ENCODE results near the gene BORCS6. TPM values are rescaled to one million over a fixed set of nuclear protein-coding genes. Genes with fewer than 3 reads are reported as not detected.

The BORCS6 gene
- total and polyA plus RNA-seq, 2 of the 13 experiments (the other 11 are each of a cell fraction or from before 2014, with no cell fraction given) = 2.0 to 5.1 TPM

DNA sequence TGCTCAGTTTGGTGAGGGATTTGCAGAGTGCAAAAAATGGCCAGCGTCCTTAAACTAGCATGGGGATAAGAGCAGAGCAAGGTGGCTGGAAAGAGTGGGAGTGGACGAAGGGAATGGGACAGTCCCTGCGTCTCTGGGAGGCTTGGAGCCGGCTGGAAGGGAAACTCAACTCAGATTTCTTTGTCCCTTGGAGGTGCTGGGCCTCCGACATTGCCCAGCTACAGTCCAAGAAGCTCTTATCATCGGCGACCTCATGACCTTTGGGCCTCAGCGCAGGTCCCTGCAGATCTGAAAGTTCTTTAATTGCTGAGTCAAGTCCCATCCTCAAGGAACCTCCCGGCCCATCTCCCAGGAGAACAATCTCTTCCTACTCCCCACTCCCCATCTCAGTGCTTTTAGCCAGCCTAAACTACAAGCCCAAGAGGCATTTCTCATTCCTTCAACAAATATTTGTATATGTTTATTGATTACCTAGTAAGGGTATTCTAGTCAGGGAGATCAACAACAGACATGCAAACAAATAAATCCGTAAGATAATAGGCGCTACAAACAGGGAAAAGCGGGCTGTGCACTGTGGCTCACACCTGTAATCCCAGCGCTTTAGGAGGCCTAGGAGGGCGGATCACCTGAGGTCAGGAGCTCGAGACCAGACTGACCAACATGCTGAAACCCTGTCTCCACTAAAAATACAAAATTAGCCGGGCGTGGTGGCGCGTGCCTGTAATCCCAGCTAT lies 12.8 kb downstream of the BORCS6 start (continued):
- TF ChIP-seq U2AF1 (optimal IDR thresholded peaks at IDR 0.05; ENCODE audit: low read depth, low read length) (no peak), ZNF33B (CRISPR knock-in tag; IDR thresholded peaks at IDR 0.05) (no peak), FOXP1 (IDR thresholded peaks at IDR 0.05) (no peak), FOXP1 (CRISPR knock-in tag; IDR thresholded peaks at IDR 0.05) (peak; percentile 55; the same call in 1 of the 2 replicates), ZNF432 (CRISPR knock-in tag; IDR thresholded peaks at IDR 0.05; ENCODE audit: borderline replicate concordance) (no peak), DR1 (CRISPR knock-in tag; IDR thresholded peaks at IDR 0.05) (0 out of 2 replicates have a peak, but pooled peaks have one; percentile 4)
- TF ChIP-seq, protein P1, sequence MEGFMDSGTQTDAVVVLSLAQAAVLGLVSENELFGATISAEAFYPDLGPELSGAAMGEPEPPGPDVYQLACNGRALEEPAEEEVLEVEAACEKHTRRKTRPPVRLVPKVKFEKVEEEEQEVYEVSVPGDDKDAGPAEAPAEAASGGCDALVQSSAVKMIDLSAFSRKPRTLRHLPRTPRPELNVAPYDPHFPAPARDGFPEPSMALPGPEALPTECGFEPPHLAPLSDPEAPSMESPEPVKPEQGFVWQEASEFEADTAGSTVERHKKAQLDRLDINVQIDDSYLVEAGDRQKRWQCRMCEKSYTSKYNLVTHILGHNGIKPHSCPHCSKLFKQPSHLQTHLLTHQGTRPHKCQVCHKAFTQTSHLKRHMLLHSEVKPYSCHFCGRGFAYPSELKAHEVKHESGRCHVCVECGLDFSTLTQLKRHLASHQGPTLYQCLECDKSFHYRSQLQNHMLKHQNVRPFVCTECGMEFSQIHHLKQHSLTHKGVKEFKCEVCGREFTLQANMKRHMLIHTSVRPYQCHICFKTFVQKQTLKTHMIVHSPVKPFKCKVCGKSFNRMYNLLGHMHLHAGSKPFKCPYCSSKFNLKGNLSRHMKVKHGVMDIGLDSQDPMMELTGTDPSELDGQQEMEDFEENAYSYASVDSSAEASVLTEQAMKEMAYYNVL (CRISPR knock-in tag; IDR thresholded peaks at IDR 0.05; ENCODE audit: borderline replicate concordance) = 0 out of 2 replicates have a peak, but pooled peaks have one; percentile 9
- TF ChIP-seq, protein P2, sequence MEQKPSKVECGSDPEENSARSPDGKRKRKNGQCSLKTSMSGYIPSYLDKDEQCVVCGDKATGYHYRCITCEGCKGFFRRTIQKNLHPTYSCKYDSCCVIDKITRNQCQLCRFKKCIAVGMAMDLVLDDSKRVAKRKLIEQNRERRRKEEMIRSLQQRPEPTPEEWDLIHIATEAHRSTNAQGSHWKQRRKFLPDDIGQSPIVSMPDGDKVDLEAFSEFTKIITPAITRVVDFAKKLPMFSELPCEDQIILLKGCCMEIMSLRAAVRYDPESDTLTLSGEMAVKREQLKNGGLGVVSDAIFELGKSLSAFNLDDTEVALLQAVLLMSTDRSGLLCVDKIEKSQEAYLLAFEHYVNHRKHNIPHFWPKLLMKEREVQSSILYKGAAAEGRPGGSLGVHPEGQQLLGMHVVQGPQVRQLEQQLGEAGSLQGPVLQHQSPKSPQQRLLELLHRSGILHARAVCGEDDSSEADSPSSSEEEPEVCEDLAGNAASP (CRISPR knock-in tag; IDR thresholded peaks at IDR 0.05; ENCODE audit: borderline replicate concordance) = 0 out of 2 replicates have a peak, but pooled peaks have one; percentile 4
- TF ChIP-seq, protein P3, sequence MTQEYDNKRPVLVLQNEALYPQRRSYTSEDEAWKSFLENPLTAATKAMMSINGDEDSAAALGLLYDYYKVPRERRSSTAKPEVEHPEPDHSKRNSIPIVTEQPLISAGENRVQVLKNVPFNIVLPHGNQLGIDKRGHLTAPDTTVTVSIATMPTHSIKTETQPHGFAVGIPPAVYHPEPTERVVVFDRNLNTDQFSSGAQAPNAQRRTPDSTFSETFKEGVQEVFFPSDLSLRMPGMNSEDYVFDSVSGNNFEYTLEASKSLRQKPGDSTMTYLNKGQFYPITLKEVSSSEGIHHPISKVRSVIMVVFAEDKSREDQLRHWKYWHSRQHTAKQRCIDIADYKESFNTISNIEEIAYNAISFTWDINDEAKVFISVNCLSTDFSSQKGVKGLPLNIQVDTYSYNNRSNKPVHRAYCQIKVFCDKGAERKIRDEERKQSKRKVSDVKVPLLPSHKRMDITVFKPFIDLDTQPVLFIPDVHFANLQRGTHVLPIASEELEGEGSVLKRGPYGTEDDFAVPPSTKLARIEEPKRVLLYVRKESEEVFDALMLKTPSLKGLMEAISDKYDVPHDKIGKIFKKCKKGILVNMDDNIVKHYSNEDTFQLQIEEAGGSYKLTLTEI (CRISPR knock-in tag; conservative IDR thresholded peaks at IDR 0.05) = no peak

Measured in HepG2 (cell line).